ENCODE data around the gene ITPRIPL1.
A peak's percentile ranks its signal among the peaks of the same experiment; 100 is the strongest.

The ITPRIPL1 gene

DNA sequence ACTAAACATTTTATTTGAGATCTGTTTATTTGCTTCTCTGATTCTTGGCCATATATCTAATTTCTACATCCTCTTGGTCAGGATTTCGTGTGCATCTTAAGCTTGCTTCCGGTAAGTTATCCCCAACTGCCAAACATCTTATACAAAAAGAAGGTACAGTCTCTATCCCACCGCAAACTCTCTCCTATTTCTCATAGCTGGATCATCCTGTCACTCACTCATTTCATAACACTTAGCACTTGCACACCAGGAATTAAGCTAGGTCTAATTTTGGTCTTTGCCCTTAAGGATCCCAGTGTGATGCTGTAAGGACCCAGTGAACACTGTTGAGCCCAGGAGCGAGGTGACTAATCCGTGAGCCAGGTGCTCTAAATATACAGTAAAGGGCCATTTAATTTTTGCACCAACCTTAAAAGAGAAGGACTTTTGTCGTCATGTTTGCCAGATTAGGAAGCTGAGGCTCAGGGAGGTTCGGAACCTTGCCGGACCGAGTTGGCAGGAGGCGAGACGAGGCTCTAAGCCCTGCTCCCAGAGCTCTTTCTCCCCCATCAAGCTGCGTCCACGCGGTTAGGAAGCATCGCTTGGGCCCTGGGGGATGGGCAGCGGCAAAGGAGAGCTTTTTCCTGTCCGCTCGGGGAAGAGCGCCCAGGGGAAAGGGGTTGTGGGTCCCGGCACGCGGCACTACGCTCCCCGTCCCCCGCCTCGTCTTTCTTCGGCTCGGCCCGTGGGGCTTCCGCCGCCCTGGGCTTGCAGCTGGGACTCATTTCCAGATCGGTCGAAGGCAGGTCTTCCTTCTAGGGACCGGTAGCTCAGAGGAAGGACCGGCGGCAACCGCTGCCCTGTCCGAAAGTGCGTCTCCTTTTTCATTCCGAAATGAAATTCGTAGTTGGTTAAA, 4.1 kb upstream of the ITPRIPL1 start:
- peak; percentile 43 for DNase-seq (ENCODE audit: low spot score)

DNA sequence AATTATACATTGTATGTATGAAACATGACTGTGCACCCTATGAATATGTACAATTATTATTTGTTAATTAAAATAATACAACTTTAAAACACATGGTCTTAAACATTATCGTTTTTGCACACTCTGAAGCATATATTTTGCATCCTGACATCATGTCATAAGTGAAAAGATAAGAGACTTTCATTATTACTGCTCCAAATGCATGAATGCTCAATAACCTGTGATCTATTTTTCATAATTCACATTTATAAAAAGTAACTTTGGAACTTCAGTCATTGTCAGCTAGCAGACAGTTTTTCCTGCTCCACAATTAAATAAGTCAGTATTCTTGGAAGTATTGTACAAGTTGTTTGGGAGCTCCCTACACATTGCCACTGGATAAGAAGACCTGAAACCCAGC, 1.3 kb upstream of the ITPRIPL1 start:
- no peak for DNase-seq (ENCODE audit: low spot score)

DNA sequence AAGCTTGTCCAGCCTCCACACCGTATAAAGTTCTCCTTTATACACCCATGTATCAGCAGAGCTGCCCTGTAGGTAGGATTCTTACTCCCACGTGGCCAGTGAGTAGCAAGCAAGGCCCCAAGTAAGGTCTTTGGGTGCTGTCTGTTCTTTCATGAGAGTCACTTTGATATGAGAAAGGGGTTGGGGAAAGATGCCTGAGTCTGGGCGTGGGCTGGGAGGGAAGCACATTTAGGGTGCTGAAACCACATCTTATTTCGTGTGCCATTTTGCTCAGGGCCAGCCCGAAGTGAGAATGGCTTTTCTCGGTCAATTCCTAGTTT, 436 bp upstream of the ITPRIPL1 start:
- DNase-seq (ENCODE audit: low spot score): no peak

DNA sequence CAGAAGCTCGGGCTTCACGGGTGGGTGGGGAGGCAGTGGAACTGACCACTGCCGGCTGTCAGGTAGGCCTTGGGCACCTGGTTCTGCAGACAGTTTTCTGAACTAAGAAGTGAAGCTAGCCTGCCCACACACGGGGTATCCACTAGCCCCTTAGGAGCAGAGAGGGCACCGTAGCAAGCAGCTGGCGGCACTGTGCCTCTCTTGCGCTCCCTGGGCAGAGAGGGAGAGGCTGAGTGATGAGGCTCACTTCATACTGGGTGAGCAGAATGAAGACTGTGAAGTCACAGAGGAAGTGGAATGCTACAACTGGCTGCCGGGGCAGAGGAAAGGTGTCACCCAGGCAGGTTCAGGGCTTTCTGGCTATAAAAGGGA, 753 bp downstream of the ITPRIPL1 start:
- no peak for DNase-seq (ENCODE audit: low spot score)

GRCh38 chr2:96326564-96326963, 1.4 kb downstream of the ITPRIPL1 start:
- no peak for DNase-seq (ENCODE audit: low spot score)

GRCh38 chr2:96326990-96327820, 2.1 kb downstream of the ITPRIPL1 start:
- no peak for DNase-seq (ENCODE audit: low spot score)

DNA sequence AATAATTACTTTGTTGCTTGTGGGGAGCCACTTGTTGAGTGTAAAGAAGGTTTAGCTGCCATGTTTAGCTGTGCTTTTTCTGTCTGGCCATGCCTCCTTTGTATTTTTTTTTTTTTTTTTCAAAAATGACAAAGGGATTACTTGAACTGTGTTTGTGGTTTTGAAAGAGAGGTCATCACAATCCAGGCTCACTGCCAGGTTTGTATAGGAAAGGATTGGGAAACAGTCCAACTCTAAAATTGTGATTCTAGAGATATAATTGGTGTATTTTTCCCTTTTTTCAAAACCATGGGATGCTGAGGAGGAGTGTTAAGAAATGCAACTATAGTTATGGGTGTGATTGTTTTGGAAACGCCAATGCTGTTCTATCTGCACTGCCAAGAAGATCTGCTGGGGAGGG, 4.3 kb downstream of the ITPRIPL1 start:
- no peak for DNase-seq (ENCODE audit: low spot score)

DNA sequence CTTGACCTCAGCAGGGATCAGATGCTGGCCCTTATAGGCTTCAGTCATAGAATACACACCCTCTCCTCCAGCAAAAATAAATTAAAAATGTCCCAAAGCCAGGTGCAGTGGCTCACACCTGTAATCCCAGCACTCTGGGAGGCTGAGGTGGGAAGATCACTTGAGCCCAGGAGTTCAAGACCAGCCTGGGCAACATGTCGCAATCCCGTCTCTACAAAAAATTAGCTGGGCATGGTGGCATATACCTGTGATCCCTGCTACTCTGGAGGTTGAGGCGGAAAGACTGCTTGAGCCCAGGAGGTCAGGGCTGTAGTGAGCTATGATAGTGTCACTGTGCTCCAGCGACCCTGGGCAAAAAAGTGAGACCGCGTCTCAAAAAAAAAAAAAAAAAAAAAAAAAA, 4.8 kb downstream of the ITPRIPL1 start:
- DNase-seq (ENCODE audit: low spot score): no peak

DNA sequence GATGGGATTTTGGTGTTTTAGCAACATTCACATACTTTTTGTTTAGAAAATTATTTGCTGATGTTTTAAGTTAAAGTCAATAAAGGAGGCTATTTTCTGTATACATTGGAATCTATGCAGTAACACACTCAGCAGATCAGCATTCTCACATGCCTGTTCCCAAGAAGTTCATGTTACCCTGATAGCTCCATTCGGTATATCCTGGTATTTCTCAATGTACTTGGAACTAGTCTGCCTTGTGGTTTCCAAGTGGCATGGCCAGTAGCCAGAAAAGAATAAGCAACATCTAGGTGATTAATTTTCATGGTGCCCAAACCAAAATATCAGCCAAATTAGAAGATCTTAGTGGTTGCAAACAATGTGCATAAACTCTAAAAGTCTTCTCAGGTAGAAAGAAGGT, 5.3 kb downstream of the ITPRIPL1 start:
- no peak for DNase-seq (ENCODE audit: low spot score)

- DNase-seq (ENCODE audit: low spot score): no peak
These were observed 8.6 kb downstream of the ITPRIPL1 start for GRCh38 chr2:96333708-96334107.

DNA sequence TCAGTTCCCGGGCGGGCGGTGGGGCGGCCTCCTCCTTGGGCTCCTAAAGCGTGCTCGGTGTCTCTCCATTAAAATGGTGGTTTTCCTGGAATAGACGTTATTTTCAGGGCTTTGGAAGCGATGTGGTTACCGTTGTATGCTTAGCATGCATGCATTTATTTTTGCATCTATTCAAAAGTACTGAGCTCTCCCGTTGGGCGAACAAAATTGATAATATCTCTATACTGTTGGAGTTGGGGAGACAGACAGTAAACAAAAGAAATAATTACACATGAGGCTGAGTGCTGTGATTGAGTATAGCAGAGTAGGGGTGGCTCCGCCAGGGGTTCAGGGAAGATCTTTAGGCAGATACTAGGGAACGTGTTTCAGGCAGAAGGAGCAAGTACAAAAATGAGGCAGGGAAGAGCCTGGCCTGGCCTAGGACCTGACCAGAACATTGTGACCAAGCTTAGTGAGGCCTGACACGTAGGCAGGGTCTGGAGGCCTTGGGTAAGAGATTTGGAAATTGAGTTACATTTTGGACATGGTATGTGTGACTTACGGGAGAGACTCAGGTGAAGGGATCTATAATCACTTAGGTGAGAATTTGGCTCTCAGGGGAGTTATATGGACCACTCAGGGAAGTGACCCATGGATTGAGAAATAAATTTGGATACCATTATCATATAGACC, 11.1 kb downstream of the ITPRIPL1 start:
- DNase-seq (ENCODE audit: low spot score): no peak

DNA sequence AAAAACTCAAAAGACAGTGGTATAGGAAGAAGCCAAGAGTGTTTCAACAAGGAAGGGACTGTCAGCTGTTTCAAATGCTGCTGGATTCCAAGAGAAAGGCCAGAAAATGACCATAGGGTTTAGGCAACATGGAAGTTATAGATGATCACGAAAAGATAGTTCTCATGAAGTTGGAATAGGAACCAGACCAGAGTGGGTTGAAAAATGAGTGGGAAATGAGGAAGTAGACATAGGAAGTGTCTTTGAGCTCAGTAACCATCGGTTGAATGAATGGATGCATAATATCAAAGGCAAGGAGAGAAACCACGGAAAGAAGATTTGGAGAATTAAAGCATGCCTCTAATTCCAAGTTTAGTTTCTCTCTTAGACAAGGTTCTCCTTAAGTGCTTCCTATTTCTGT, 11.8 kb downstream of the ITPRIPL1 start:
- no peak for DNase-seq (ENCODE audit: low spot score)

DNA sequence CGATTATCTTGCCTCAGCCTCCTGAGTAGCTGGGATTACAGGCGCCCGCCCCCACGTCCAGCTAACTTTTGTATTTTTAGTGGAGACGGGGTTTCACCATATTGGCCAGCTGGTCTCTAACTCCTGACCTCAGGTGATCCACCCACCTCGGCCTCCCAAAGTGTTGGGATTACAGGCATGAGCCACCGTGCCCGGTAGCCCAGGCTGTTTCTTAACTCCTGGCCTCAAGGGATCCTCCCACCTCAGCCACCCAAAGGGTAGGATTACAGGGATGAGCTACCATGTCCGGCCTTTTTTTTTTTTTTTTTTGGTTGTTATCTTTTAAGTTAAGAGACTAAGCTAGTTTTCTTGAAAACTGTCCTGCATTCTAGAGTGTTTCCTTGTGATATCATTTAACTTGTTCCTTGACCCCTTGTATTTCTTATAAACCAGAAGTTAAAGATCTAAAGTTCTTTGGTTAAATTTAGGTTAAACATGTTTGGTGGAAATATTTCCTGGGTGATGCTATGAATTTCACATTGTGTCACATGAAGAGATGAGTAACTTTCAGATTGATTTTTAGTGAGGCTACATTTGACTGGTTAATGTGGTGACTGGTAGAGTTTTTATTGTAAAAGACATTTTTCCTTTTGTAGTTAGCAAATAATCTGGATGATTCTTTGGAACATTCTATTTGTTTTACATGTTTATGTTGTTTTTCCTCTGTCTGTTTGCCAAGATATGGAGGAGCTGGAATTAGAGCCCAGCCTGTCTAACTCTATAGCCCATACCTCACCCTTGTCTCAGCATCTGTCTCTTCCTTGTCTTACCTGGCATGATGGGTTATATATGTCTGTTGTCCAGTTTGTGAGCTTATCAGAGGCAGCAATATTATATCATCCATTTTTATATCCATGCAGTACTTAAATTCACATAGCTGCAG, 15.6 kb downstream of the ITPRIPL1 start:
- DNase-seq (ENCODE audit: low spot score): no peak

DNA sequence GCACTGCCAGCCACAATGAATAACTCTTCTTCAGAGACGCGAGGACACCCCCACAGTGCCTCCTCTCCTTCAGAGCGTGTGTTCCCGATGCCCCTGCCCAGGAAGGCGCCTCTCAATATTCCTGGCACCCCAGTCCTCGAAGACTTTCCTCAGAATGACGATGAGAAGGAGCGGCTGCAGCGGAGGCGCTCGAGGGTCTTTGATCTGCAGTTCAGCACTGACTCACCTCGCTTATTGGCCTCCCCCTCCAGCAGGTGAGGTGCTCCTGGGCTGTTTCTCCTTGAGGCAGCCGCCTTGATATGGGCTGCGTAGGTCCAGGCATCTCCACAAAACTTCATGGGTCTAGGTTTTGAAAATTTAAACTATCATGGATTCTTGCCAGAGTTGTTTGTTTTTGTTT, 16.5 kb downstream of the ITPRIPL1 start:
- DNase-seq (ENCODE audit: low spot score): no peak

GRCh38 chr2:96342085-96342484, 17.0 kb downstream of the ITPRIPL1 start:
- DNase-seq (ENCODE audit: low spot score): peak; percentile 35

GRCh38 chr2:96344011-96344410, 18.9 kb downstream of the ITPRIPL1 start:
- no peak for DNase-seq (ENCODE audit: low spot score)

DNA sequence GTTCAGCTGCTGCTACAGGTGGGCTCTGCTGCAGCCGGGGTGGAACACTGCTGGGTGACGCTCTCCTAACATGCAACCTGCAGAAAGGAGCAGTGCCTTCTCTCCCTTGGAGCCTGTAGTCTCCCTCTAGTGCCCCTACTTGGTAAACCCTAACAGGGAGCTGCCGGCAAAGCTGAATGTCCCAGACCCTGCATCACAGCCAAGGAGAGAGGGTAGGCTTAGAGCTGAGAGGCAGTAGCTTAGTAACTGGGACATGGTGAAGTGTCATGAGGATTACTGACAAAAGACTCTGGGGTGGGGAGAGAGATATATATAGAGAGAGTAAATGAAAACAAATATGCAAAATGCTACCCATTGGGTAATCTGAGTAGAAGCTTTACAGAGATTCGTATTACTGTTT, 20.3 kb downstream of the ITPRIPL1 start:
- no peak for DNase-seq (ENCODE audit: low spot score)

- no peak for DNase-seq (ENCODE audit: low spot score)
These were observed 20.8 kb downstream of the ITPRIPL1 start for GRCh38 chr2:96345868-96346462.

DNA sequence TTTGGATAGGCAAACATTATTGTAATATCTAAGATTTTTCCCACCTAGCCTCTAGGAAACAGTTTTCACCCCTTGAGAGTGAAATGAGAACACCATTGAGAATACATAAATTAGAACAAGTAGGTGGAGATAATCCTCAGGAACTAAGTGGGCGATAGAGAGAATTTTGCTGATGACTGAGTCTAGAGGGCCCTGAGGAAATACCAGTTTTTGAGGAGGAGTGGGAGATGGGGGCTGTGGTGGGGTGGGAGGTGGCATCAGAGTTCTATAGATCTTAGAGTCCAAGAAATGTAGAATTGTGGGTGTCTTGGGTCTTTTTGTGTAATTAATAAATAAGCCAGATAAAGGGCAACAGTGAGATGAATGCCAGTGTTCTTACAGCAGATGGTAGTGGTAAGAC, 22.3 kb downstream of the ITPRIPL1 start:
- DNase-seq (ENCODE audit: low spot score): no peak

- DNase-seq (ENCODE audit: low spot score): peak; percentile 78
These were observed 28.0 kb downstream of the ITPRIPL1 start for GRCh38 chr2:96353032-96353561.

GRCh38 chr2:96353606-96354101, 28.5 kb downstream of the ITPRIPL1 start:
- peak; percentile 69 for DNase-seq (ENCODE audit: low spot score)

All from AG20443 (cell line).